NCI-H774 (cell line): ENCODE results near the gene TRMT1.
"Not testable (repeated sequence)": the region's sequence is repeated elsewhere in the genome, so short reads cannot be mapped to it uniquely, and the experiment has no call there.

Experiments
- DNase-seq: peaks from one replicate; lab custom pipeline; 2025; lab: John Stamatoyannopoulos, UW

Gene TRMT1

DNA sequence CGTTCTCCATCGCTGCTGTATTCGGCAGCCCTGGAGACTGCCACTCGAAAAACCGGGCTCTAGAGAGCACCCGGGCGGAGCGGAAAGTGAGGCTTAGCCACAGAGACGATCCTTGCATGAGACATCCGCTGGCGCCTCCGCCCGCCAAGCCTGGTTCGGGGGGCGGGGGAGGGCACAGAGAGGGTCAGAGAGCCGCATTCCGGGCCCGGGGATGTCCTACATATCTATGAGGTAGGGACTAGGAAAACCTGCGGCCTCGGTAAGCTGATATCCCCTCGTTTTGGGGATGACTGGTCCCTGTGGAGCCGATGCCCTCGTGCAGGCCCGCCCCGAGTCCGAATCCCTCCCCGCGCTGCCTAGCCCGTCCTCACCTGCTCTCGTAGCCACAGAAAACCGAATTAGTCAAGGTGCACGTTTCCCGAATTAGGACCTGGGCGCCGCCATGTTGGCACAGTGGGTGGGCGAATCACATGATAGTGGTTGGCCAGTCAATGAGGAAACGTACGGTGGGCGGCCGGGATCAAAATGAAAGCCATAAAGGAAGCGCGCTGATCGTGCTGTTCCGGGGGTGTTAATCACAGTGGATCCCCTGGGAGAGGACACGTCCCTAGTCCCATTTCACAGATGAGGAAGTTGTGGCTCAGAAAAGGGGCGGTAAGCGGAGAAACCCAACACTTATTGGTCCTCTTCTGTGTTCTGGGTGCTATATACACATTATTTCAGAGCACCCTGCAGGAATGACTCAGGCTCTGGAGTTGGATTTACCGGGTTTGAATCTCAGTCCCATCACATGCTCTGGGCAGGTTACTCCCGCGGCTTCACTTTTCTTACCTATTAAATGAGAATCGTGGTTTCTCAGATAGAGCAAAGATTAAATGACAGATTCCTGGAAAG is at the start of gene TRMT1:
TRMT1 (minus strand) TSS at position 459 of the 894 bp plus-strand sequence; CDS start at position 118, 341 bp downstream.
- peak; percentile 84 for DNase-seq

DNA sequence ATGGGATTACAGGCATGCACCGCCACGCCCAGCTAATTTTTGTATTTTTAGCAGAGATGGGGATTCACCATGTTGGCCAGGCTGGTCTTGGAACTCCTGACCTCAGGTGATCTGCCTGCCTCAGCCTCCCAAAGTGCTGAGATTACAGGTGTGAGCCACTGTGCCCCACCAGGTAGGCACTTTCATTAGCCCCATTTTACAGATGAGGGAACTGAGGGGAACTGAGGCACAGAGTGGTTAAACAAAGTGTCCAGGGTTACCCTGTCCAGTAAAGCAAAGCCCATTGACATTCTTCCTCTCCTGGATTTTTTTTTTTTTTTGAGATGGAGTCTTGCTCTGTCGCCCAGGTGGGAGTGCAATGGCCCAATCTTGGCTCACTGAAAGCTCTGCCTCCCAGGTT is 49.6 kb upstream of the TRMT1 start:
- not testable (repeated sequence) for DNase-seq

DNA sequence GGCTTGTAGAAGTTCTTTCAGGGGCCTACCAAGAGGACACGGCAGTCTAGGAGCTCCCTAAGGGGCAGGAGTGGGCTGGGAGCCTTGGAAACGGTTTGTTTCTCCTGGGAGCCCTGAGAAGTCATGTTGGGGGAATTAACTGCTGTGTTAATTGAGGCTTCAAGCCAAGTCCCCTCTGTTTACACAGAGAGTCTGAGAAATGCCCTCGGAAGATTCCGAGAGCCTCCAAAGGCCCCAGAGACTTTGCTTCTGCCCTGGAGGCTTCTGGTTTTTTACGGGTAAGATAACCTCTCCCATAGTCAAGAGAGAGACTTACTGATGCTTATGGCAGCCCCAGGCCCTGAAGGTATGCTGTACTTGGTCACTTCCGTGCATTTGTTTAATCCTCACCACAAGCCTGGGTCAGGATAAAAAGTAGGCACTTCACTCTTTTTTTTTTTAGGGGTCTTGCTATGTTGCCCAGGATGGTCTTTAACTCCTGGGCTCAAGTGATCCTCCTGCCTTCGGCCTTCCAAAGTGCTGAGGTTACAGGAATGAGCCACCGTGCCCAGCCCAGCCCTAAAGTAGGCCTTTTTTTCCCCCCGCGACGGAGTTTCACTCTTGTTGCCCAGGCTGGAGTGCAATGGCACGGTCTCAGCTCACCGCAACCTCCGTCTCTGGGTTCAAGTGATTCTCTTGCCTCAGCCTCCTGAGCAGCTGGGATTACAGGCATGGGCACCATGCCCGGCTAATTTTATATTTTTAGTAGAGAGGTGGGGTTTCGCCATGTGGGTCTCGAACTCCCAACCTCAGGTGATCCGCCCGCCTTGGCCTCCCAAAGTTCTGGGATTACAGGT is 48.8 kb upstream of the TRMT1 start:
- no peak for DNase-seq

DNA sequence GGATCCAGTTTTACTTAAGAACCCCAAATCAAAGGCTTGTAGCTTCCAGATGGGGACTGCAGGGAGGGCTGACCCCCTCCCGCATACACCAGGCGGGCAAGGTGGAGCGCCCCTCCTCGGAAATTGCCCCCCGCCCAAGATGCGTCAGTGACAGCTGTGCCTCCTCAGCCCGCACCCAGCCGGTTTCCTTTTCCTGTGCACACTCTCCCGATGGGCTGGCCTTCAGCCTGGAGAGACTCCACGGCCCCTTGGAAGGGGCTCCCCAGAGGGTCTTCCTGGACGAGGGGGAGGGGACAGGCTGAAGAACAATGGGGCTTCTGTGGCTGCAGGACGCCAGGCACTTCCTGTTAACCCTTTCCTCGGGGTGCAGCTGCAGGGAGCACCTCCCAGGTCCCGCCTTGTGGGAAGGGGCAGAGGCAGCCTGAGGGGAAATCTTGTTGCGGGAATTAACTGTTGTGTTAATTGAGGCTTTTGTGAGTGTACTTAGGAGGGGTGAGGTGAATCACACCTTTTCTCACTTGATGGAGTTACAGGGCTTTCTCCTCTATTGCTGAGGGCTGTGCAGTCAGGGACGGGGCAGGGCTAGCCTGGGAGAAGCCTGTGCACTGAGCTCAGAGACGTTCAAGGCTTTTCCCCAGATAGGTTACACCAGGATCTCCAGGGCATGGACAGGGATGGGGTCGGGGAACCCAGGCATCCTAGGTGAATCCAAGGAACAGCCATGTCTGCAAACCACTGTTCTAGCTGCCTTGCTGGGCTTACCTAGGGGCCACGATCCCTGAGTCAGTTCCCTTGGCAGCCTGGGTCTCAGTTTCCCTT is 48.0 kb upstream of the TRMT1 start:
- DNase-seq, result peak; percentile 31

DNA sequence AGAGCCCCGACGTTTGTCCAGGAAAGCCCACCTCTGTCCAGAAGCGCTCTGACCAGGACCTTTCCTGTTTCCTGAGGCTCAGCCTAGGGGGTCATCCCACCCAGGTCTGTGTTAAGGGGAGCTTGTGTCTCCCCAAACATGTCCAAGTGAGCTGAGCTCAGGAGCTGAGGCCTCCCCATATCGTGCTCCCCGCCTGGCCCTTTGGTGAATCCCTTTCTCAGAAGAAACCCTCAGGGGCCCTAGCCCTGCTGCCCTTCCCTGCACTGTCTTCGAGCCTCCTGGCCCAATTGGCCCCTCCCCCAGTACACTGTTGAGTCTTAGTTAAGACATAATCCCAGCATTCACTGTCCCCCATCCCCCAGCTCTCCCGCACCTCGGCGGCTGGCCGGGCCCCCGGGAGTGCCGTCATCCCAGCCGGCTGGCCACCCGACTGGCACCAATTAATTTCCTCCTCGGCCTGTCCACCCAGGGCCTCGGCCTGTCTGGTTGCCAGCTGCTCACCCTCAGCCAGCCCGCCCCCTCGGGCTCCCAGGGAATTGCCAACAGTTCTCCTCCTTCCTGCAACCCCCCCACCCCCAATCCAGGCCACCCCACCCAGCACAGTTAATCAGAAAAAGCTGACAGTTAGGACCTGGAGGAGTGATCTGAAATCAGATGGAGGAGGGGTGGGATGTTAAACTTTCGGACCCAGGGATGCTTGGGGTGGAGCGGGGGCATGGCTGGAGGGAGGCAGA is 47.2 kb upstream of the TRMT1 start:
- peak; percentile 60 for DNase-seq

DNA sequence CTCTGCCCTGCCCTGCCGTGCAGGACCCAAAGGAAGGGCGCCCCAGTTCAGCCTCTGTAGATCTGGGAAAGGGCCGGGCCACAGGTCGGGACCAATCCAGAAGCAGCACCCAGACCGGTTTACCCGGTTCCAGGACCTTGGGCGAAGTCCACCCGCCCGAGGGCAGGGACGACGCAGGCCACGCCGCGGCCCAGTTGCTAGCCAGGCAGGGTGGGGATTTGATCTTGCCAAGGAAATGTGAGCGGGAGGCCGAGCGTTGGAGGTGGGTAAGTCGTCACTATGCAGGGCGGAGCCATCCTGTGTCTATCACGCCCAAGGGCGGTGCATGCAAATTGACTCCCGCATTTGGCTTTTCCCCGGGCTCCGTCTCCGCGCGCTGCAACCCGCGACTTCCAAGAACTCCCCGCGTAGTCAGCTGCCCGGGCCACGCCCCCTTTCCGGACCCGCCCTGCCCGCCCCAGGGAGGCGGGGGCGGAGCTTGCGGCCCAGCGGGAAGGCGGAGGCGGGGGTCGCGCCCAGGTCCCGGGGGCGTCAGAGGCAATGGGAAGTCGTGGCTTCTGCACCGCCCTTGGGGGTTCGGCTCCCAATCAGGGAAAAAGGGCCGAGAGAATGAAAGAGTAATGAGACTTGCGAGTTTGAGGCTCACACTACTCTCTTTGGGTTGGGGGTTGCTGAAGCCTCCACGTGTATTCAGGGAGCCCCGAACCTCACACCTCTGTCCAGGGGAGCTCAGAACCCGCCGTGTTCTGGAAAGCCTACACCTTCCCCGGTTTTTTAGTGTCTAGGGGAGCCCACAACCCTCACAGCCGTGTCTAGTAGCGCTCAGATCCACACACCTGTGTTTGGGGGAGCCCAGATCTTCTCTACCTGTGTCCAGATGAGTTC is 46.4 kb upstream of the TRMT1 start:
- DNase-seq, result peak; percentile 94

DNA sequence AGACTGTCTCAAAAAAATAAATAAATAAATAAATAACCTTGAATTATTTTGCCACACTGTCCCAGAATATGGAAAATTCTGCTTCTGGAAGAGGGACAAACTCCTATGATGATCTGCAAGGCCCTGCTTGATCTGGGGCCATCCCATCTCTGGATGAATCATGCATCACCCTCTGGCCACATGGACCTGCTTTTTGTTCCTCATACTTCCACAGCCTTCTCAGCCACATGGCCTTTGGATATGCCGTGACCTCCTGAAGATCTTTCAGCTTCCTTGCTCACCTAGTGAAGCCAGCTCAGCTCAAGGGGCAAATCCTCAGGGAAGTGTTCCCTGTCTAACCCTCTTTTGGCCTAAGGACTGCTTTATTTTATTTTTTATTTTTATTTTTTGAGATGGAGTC is 44.0 kb upstream of the TRMT1 start:
- DNase-seq, result no peak

DNA sequence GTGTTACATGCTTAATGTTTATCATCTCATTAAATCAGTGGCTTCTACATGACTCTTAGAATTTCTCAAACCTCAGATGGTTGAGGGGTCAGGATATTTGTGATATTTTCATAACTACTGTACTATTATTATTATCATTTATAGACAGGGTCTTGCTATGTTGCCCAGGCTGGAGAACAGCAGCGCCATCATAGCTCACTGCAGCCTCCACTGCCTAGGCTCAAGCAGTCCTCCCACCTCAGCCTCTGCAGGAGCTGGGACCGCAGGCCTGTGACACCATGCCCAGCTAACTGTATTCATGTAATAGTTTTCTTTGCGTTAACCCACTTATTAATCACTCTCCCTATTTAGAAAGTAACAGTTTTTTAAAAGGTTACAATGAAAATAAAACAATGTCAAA is 43.2 kb upstream of the TRMT1 start:
- no peak for DNase-seq

DNA sequence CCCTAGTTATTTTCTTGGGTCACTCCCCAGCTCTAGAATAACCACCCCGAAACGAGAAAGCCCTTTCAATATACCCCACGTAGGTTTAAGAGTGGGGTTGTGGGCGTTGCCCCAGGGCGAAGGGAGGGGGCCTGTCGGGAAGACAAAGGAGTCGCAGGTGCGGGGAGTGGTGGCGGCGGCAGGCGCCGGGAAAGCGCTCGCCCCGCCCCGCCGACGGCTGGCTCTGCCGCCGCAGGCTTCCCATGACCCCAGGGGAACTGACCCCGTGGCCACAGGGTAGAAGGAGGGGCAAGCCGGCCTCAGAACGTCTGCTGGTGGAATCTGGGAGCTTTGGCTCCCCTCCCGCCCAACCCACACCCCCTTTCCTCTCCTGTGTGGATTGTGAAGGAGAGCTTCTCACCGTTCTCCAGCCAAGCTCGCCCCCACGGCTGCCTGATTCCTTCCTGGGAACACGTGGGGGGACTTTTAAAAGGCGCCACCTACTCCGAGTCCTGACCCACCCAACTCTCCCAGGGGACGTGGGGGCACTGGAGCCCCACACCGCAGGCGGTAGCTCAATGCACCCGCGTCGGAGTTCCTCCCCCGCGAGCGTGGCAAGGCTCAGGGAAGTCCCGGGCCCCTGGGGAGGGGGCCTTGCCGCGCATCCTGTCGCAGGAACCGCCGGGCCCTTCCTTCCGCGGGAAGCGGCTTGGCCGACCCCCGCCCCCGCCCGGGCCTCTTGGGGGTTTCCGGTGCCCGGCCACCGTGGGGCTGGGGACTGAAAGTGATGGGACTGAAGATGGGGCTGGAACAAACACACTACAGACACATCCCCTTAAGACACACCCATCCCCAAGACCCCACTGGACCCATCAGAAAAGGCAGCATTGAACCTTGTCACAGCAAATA is 39.2 kb upstream of the TRMT1 start:
- peak; percentile 56 for DNase-seq

DNA sequence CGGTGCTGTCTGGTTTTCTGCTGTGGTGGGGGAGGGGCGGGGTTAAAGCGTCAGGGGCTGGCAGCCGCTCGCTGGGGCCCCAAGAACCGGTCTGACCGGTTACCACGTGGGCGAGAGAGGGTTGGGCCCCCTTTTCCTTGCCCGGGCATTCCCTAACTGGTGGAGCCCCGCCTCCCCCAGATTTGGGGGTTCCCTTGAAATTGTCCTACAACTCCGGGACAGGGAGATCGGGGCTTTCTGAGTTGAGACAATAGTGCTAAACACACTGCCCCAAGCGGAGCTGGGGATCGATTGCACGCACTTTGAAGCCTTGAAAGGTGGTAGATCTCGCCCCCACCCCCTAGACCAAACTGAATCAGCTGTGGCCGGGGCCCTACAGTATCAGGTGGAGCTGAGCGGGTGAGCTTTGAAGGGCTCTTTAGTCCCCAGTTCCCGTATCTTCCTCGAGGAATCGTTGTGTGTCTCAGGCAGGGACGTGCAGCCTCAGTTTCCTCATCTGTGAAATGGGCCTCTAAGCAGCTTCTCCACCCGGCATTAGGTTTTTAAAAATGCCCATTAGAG is 38.5 kb upstream of the TRMT1 start:
- peak; percentile 77 for DNase-seq

DNA sequence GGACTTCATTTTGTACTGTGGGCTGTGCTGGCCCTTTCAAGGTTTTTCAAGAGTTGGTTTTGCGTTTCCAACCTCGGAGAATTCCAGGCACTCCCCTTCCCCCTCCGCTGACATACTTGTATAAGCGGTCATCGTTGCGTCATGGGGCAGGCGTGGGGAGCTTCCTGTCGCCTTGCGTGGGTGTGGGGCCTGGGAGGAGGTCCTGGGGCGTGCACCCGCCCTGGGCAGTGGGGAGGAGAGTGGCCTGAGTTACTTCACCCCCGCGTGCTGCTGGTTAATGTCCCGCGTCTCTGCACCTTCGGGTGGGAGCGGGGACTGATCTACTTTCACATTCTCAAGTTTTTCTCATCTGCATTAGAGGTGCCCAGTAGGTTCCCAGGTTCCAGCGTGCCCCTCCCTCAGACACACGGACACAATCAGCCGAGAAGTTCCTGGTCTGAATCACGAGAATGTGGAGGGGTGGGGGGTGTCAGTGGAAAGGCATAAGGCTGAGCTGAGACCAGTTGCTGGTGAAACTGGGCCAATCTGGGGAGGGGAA is 37.8 kb upstream of the TRMT1 start:
- DNase-seq, result peak; percentile 41

DNA sequence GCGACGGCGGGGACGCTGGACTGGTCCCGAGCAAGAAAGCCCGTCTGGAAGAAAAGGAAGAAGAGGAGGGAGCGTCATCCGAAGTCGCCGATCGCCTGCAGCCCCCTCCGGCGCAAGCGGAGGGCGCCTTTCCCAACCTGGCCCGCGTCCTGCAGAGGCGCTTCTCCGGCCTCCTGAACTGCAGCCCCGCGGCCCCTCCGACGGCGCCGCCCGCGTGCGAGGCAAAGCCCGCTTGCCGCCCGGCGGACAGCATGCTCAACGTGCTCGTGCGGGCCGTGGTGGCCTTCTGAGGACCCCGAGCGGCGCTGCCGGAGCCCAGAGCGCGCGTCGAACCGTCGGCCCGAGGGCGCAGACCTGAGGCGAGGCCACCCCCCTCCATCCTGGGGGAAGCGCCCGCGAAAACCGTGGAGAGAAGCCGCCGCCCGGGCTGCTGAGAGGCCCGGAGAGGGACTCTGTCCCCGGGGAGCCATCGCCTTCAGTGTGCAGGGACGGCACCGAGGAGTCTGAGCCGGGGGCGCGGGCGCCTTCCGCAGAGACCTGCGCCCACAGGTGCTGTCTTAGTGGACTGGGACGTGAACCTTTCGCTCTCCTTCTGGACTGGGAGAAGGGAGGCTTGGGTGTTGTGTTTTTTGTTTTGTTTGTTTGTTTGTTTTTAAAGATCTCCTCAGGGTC is 37.2 kb upstream of the TRMT1 start:
- no peak for DNase-seq

DNA sequence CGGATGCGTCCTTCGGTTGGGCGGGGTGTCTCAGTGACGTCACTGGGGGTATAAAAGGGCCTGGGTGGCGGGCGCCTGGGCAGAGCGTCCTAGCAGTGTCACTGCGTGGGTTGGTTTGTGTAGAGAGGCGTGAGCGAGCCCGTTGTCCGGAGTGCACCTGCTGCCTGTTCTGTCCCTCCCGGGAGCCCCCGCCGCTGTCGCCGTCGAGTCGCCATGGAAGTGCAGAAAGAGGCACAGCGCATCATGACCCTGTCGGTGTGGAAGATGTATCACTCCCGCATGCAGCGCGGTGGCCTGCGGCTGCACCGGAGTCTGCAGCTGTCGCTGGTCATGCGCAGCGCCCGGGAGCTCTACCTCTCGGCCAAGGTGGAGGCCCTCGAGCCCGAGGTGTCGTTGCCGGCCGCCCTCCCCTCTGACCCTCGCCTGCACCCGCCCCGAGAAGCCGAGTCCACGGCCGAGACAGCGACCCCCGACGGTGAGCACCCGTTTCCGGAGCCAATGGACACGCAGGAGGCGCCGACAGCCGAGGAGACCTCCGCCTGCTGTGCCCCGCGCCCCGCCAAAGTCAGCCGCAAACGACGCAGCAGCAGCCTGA is 36.5 kb upstream of the TRMT1 start:
- peak; percentile 87 for DNase-seq

DNA sequence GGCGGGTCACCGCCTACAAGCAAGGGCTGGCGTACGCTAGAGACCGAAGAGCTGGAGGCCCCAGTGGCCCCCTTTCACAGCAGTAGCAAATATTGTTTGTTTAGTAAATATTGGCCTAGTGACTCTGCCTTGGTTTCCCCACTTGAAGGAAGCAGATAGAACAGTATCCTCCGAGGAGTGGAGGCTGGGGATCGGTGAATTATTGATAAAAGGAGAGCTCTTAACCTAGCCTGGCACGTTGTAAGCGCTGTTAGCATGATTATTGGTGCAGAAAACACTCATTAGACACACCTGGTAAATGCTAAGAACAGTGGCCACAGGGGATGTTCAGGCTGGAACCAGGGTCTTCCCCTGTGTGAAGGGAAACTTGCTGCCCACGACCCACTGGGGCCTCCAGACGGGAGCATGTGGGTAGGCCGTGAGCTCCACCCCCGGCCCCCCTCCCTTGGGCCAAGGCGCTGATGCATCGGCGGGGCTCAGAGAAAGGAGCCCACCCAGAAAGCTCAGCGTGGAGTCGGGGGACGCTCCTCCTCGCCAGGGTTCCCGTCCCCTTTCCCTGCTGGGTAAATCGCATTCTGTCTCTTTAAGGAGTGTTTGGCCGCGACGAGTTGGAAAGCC is 35.9 kb upstream of the TRMT1 start:
- no peak for DNase-seq

DNA sequence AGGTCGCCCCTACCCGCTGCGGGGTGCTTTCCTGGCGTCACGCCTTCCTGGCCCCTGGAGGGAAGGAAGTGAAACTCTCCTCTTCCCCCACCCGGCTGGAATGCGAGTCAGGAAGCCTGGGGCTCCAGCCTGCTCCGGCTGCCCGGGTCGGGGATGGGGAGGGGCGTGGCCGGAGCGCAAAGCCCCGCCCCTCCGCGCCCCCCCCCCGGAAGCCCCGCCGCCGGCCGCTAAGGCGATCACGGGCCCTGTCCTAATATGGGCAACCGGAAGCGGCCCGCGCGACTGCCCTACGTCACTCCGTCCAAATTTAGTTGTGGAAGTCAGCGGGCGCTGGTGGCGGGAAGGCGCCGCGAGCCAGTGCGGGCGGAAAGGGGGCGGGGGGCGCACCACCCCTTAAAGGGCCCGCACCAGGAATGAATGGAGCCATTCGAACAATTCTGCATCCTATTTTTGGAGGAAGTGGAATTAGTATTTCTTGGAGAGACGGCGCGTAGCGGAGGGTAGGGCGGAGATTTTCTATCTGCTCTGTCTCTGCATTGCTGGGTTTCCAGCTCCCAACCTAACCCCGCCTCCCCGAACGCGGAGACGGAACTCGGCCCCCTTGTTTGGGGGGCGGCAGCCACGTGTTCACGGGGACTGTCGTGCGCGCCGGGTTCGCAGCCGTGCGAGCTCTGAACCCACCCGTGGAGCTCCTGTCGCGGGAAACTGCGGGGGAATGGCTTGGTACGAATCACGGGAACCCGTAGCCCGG is 35.2 kb upstream of the TRMT1 start:
- DNase-seq, result peak; percentile 94

DNA sequence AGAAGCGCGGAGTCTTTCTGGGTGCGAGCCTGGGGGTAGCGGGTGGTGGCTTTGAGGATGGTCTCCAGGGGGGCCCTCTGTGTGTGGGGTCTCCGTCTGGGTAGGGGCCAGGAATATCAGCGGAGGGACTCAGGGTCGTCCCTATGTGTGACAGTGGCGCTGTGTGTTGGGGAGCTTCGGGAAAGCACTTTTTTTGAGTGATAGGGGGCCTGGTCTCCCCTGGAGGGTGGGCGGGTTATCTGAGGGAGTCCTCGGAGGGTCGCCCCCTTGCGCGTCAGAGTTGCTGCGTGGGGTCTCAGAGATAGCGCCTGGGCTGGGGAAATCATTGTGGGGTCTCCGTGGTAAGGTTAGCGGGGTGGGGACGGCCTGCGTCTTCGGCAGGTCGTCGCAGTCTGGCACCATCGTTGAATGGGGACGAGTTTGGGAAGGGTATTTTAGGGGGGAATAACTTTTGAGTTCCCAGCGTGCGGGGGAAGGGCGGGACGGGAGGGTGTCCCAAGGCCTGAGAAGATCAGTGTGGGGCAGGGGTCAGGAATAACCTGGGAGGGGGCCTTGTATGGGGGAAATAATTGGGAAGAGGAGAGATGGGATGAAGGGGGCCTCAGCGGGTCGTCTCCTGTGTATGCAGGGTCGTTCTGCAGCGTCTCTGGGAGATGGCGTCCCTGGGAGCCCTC is 34.5 kb upstream of the TRMT1 start:
- DNase-seq, result no peak
